Measurements from ENCODE around the gene PRKG1.
A peak's percentile ranks its signal among the peaks of the same experiment; 100 is the strongest.

Gene PRKG1

GRCh38 chr10:51074238-51075028, at the start of gene PRKG1:
TSS of gene PRKG1 (plus strand) at chr10:51074487.
- peak; percentile 43 for DNase-seq (ENCODE audit: low spot score)

- no peak for DNase-seq (ENCODE audit: low spot score)
These were observed 45.9 kb upstream of the PRKG1 start for GRCh38 chr10:51028420-51028819.

GRCh38 chr10:51029172-51029641, 45.1 kb upstream of the PRKG1 start:
- DNase-seq (ENCODE audit: low spot score) = no peak

GRCh38 chr10:51030480-51030879, 43.8 kb upstream of the PRKG1 start:
- DNase-seq (ENCODE audit: low spot score) = no peak

GRCh38 chr10:51031950-51032349, 42.3 kb upstream of the PRKG1 start:
- no peak for DNase-seq (ENCODE audit: low spot score)

- no peak for DNase-seq (ENCODE audit: low spot score)
These were observed 39.5 kb upstream of the PRKG1 start for GRCh38 chr10:51034769-51035168.

- no peak for DNase-seq (ENCODE audit: low spot score)
These were observed 38.9 kb upstream of the PRKG1 start for GRCh38 chr10:51035344-51035743.

GRCh38 chr10:51045871-51046270, 28.4 kb upstream of the PRKG1 start:
- DNase-seq (ENCODE audit: low spot score) = no peak

- no peak for DNase-seq (ENCODE audit: low spot score)
These were observed 27.6 kb upstream of the PRKG1 start for GRCh38 chr10:51046654-51047053.

- no peak for DNase-seq (ENCODE audit: low spot score)
These were observed 26.4 kb upstream of the PRKG1 start for GRCh38 chr10:51047857-51048256.

- DNase-seq (ENCODE audit: low spot score) = peak; percentile 5
These were observed 25.5 kb upstream of the PRKG1 start for GRCh38 chr10:51048792-51049191.

GRCh38 chr10:51052163-51052562, 22.1 kb upstream of the PRKG1 start:
- DNase-seq (ENCODE audit: low spot score) = no peak

- no peak for DNase-seq (ENCODE audit: low spot score)
These were observed 16.4 kb upstream of the PRKG1 start for GRCh38 chr10:51057925-51058324.

GRCh38 chr10:51063166-51063565, 11.1 kb upstream of the PRKG1 start:
- DNase-seq (ENCODE audit: low spot score) = no peak

GRCh38 chr10:51063659-51064535, 10.4 kb upstream of the PRKG1 start:
- DNase-seq (ENCODE audit: low spot score) = peak; percentile 26

GRCh38 chr10:51066231-51066630, 8.1 kb upstream of the PRKG1 start:
- no peak for DNase-seq (ENCODE audit: low spot score)

GRCh38 chr10:51072210-51072609, 2.1 kb upstream of the PRKG1 start:
- no peak for DNase-seq (ENCODE audit: low spot score)

GRCh38 chr10:51072921-51073434, 1.3 kb upstream of the PRKG1 start:
- DNase-seq (ENCODE audit: low spot score) = no peak

- no peak for DNase-seq (ENCODE audit: low spot score)
These were observed 642 bp upstream of the PRKG1 start for GRCh38 chr10:51073453-51074237.

- no peak for DNase-seq (ENCODE audit: low spot score)
These were observed 971 bp downstream of the PRKG1 start for GRCh38 chr10:51075043-51075872.

- DNase-seq (ENCODE audit: low spot score) = no peak
These were observed 1.6 kb downstream of the PRKG1 start for GRCh38 chr10:51075873-51076229.

Measured in SW480 (cell line).